K562 (cell line): Measurements from ENCODE around the gene ZSCAN22.
A peak's percentile ranks its signal among the peaks of the same experiment; 100 is the strongest.

Experiments
- FOXP1 ChIP-seq: sonication (generic); formaldehyde crosslinking; IDR thresholded peaks from 2 replicates; pipeline ENCODE4 v1.8.0; 2022; ENCODE audit warnings: mild to moderate bottlenecking, missing genetic modification reagents
- HMG20B ChIP-seq: fragments of 250-450 bp; sonication (Bioruptor Pico); IDR thresholded peaks from 2 replicates; pipeline ENCODE4 v1.5.0; 2021; ENCODE audit warnings: mild to moderate bottlenecking
- MTF1 ChIP-seq: fragments of 250-450 bp; sonication (Bioruptor Pico); IDR thresholded peaks from 2 replicates; pipeline ENCODE4 v1.9.0; 2021; ENCODE audit warnings: moderate library complexity, mild to moderate bottlenecking, inconsistent platforms, borderline replicate concordance
- POLR2AphosphoS2 ChIP-seq: IDR thresholded peaks from 2 replicates; pipeline ENCODE4 v1.6.1; 2012; ENCODE audit warnings: low read length, improper control_type of control experiment
- RCOR1 ChIP-seq, 2 experiments: IDR thresholded peaks; 2 replicates each; pipeline ENCODE4 v1.6.1; 2012; ENCODE audit warnings: low read depth in 2 of 2, low read length in 2 of 2, borderline replicate concordance in 1 of 2, improper control_type of control experiment in 1 of 2
- TAF1 ChIP-seq: IDR thresholded peaks from 2 replicates; pipeline ENCODE4 v1.6.1; 2011; ENCODE audit warnings: mild to moderate bottlenecking, low read length, moderate library complexity; ENCODE audit not compliant: insufficient read depth, control insufficient read depth, severe bottlenecking; ENCODE audit errors: extremely low read depth
- TF ChIP-seq, protein P1 (sequence below): sonication (generic); formaldehyde crosslinking; IDR thresholded peaks from 2 replicates; pipeline ENCODE4 v1.8.1; 2022; ENCODE audit warnings: missing genetic modification reagents
- TF ChIP-seq, protein P2 (sequence below), 3 experiments: IDR thresholded peaks in 2 of 3; conservative IDR thresholded peaks in 1 of 3; 2 replicates each; pipeline ENCODE4 v1.5.1; 2011 to 2012; ENCODE audit warnings: low read length in 3 of 3, mild to moderate bottlenecking in 3 of 3, control low read depth in 2 of 3, improper control_type of control experiment in 1 of 3, inconsistent platforms in 1 of 3, low read depth in 1 of 3, mixed read lengths in 1 of 3, moderate library complexity in 1 of 3; ENCODE audit not compliant: insufficient read depth in 2 of 3
- TF ChIP-seq, protein P3 (sequence below): sonication (generic); formaldehyde crosslinking; IDR thresholded peaks from 2 replicates; pipeline ENCODE4 v1.8.1; 2022; ENCODE audit warnings: missing genetic modification reagents
- TF ChIP-seq, protein P4 (sequence below), 2 experiments: fragments of 450-650 bp; formaldehyde crosslinking in 1 of 2; IDR thresholded peaks; 2 replicates each; pipeline versions ENCODE4 v1.4.0 to v1.6.1; 2014 to 2020; ENCODE audit warnings: mild to moderate bottlenecking in 2 of 2, borderline replicate concordance in 1 of 2, low read depth in 1 of 2

DNA sequence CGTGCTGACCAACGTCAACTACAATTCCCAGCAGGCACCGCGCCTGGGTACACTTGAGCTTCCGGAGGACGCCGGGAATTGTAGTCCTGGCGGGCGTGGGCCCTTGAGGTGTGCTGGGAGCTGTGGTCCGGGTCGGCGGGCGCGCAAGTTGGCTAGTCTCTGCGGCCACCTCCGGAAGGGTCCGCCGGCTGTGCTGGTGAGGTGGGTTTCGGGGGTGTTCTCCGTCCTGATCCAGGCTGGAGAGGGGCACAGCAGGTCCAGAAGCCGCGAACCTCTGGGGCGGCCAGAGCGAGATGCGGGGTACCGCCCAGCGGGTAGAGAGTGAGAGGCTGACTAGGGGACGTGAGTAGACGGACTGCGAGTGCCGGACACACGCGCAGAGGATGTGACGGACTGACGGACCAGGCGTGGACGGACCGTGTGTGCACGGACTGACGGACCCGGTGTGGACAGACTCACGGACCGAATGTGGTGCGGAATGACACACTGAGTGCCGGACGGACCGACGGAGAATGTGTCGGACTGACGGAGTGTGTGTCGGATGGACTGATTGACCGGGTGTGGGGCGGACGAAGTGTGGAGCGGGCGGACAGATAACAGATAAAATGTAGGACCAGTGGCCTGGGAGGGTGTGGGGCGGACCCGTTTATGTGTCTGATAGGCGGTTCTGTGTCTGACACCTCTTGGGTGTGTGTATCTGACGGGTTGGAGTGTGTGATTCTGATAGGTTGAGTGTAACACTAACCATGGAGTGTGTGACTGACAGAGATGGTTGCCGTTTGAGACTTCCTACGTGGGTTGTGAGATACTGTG is at the start of gene ZSCAN22:
- TF ChIP-seq, protein P1, sequence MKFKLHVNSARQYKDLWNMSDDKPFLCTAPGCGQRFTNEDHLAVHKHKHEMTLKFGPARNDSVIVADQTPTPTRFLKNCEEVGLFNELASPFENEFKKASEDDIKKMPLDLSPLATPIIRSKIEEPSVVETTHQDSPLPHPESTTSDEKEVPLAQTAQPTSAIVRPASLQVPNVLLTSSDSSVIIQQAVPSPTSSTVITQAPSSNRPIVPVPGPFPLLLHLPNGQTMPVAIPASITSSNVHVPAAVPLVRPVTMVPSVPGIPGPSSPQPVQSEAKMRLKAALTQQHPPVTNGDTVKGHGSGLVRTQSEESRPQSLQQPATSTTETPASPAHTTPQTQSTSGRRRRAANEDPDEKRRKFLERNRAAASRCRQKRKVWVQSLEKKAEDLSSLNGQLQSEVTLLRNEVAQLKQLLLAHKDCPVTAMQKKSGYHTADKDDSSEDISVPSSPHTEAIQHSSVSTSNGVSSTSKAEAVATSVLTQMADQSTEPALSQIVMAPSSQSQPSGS (CRISPR knock-in tag) = no peak
- TF ChIP-seq RCOR1 (IDR thresholded peaks at IDR 0.05; ENCODE audit: borderline replicate concordance in 1 of 2, low read depth in 2 of 2, low read length in 2 of 2) (peak in 1 of 2 experiments; percentile 66; a peak in 2 of 4 replicates), MTF1 (CRISPR knock-in tag) (no peak), HMG20B (CRISPR knock-in tag) (no peak), TAF1 (peak; percentile 50), FOXP1 (CRISPR knock-in tag) (peak; percentile 70; the same call in 1 of the 2 replicates), POLR2AphosphoS2 (no peak)
- TF ChIP-seq, protein P2, sequence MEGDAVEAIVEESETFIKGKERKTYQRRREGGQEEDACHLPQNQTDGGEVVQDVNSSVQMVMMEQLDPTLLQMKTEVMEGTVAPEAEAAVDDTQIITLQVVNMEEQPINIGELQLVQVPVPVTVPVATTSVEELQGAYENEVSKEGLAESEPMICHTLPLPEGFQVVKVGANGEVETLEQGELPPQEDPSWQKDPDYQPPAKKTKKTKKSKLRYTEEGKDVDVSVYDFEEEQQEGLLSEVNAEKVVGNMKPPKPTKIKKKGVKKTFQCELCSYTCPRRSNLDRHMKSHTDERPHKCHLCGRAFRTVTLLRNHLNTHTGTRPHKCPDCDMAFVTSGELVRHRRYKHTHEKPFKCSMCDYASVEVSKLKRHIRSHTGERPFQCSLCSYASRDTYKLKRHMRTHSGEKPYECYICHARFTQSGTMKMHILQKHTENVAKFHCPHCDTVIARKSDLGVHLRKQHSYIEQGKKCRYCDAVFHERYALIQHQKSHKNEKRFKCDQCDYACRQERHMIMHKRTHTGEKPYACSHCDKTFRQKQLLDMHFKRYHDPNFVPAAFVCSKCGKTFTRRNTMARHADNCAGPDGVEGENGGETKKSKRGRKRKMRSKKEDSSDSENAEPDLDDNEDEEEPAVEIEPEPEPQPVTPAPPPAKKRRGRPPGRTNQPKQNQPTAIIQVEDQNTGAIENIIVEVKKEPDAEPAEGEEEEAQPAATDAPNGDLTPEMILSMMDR (IDR thresholded peaks at IDR 0.05 in 2 of 3, conservative IDR thresholded peaks at IDR 0.05 in 1 of 3; ENCODE audit: insufficient read depth in 2 of 3, low read depth in 1 of 3, low read length in 3 of 3) = no peak
- TF ChIP-seq, protein P3, sequence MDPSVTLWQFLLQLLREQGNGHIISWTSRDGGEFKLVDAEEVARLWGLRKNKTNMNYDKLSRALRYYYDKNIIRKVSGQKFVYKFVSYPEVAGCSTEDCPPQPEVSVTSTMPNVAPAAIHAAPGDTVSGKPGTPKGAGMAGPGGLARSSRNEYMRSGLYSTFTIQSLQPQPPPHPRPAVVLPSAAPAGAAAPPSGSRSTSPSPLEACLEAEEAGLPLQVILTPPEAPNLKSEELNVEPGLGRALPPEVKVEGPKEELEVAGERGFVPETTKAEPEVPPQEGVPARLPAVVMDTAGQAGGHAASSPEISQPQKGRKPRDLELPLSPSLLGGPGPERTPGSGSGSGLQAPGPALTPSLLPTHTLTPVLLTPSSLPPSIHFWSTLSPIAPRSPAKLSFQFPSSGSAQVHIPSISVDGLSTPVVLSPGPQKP (CRISPR knock-in tag) = no peak
- TF ChIP-seq, protein P4, sequence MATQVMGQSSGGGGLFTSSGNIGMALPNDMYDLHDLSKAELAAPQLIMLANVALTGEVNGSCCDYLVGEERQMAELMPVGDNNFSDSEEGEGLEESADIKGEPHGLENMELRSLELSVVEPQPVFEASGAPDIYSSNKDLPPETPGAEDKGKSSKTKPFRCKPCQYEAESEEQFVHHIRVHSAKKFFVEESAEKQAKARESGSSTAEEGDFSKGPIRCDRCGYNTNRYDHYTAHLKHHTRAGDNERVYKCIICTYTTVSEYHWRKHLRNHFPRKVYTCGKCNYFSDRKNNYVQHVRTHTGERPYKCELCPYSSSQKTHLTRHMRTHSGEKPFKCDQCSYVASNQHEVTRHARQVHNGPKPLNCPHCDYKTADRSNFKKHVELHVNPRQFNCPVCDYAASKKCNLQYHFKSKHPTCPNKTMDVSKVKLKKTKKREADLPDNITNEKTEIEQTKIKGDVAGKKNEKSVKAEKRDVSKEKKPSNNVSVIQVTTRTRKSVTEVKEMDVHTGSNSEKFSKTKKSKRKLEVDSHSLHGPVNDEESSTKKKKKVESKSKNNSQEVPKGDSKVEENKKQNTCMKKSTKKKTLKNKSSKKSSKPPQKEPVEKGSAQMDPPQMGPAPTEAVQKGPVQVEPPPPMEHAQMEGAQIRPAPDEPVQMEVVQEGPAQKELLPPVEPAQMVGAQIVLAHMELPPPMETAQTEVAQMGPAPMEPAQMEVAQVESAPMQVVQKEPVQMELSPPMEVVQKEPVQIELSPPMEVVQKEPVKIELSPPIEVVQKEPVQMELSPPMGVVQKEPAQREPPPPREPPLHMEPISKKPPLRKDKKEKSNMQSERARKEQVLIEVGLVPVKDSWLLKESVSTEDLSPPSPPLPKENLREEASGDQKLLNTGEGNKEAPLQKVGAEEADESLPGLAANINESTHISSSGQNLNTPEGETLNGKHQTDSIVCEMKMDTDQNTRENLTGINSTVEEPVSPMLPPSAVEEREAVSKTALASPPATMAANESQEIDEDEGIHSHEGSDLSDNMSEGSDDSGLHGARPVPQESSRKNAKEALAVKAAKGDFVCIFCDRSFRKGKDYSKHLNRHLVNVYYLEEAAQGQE (IDR thresholded peaks at IDR 0.05; ENCODE audit: borderline replicate concordance) = no peak
- TF ChIP-seq, protein P4 (CRISPR knock-in tag; IDR thresholded peaks at IDR 0.05; ENCODE audit: low read depth) = peak; percentile 81
